WTC11 (cell line): ENCODE data around the gene IER3IP1.

Experiments
- CREB1 ChIP-seq: sonication (generic); formaldehyde crosslinking; IDR thresholded peaks from 2 replicates; pipeline ENCODE4 v1.8.0; 2023; ENCODE audit warnings: mild to moderate bottlenecking, missing genetic modification reagents
- ESRRA ChIP-seq: sonication (generic); formaldehyde crosslinking; IDR thresholded peaks from 2 replicates; pipeline ENCODE4 v1.8.1; 2022; ENCODE audit warnings: mild to moderate bottlenecking, missing genetic modification reagents, borderline replicate concordance
- TP53 ChIP-seq: sonication (generic); formaldehyde crosslinking; IDR thresholded peaks from 2 replicates; pipeline ENCODE4 v1.8.1; 2023; ENCODE audit warnings: mild to moderate bottlenecking, missing genetic modification reagents
- TF ChIP-seq, protein P1 (sequence below): fragments of 200-600 bp; IDR thresholded peaks from 2 replicates; pipeline ENCODE4 v1.8.0; 2022; ENCODE audit warnings: antibody characterized with exemption

DNA sequence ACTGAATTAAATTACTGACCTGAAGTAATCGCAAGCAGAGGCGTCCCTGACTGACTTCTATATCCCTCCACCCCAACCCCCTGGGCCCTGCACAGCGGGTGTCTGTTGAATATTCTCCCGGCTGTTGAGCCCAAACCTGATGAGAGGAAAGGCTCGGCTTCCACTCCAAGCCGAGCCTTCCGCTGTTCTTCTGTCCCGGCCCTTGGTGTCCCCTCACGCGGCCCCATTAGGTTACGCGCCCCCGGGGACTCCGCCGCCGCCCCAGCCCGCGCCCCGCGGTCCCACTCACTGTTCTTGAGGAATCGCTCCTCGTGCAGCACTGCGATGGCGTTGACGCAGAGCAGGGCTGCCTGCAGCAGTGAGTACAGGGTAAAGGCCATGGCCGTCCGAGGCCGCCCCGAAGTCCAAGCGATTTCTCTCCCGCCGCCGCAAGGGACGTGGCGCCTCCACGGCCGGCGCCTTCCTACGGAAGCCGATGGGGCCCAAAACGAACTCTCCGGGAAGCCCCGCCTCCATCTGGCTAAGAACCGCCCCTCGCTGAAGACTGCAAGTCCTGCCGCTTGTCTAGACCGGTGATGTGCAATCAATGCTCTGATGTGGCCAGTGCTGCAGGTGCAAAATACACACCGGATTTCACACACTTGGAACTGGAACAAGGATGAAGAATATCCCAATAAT lies at the start of gene IER3IP1:
- TF ChIP-seq, protein P1, sequence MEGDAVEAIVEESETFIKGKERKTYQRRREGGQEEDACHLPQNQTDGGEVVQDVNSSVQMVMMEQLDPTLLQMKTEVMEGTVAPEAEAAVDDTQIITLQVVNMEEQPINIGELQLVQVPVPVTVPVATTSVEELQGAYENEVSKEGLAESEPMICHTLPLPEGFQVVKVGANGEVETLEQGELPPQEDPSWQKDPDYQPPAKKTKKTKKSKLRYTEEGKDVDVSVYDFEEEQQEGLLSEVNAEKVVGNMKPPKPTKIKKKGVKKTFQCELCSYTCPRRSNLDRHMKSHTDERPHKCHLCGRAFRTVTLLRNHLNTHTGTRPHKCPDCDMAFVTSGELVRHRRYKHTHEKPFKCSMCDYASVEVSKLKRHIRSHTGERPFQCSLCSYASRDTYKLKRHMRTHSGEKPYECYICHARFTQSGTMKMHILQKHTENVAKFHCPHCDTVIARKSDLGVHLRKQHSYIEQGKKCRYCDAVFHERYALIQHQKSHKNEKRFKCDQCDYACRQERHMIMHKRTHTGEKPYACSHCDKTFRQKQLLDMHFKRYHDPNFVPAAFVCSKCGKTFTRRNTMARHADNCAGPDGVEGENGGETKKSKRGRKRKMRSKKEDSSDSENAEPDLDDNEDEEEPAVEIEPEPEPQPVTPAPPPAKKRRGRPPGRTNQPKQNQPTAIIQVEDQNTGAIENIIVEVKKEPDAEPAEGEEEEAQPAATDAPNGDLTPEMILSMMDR: no peak
- TF ChIP-seq ESRRA (CRISPR knock-in tag): 0 out of 2 replicates have a peak, but pooled peaks have one; percentile 43
- no peak for TF ChIP-seq TP53 (CRISPR knock-in tag)
- TF ChIP-seq CREB1 (CRISPR knock-in tag): peak; percentile 64; the same call in 1 of the 2 replicates
